GM21447 (cell line): ENCODE data around the gene MTFR2.

Source experiments
- ATAC-seq: cut with Tn5 transposase; IDR thresholded peaks from one replicate; pipeline ENCODE4 v1.9.1; 2021; ENCODE audit not compliant: unreplicated experiment

Gene MTFR2

GRCh38 chr6:136189104-136189503 lies 61.0 kb downstream of the MTFR2 start:
- no peak for ATAC-seq

DNA sequence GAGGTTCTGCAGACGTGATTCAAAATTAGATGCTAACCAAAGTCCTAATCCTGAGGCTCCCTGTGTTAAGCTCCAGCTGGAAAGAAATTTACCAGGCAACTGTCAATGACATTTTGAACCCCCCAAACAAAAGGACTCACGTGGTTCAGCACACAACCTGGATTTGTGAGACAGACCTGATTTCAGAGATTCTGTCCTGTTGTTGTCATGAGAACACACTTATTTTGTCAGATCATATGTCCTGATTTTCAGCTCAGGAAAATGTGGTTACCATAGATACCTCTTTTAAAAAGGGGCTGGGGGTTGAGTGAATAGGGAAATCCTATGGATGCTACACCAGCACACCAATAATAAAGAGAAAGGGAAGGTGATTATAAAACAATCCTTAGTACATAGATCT lies 61.6 kb downstream of the MTFR2 start:
- ATAC-seq, result no peak

GRCh38 chr6:136186363-136186762 lies 63.7 kb downstream of the MTFR2 start:
- no peak for ATAC-seq

GRCh38 chr6:136184738-136185137 lies 65.4 kb downstream of the MTFR2 start:
- no peak for ATAC-seq

- ATAC-seq, result no peak
Measured at GRCh38 chr6:136181861-136182260, 68.2 kb downstream of the MTFR2 start.

GRCh38 chr6:136181512-136181833 lies 68.6 kb downstream of the MTFR2 start:
- ATAC-seq, result no peak
